Mesenchymal stem cell (in vitro differentiated cells and primary cell): ENCODE measurements around the gene CORT.

Experiments
- DNase-seq: peaks from one replicate; pipeline ENCODE4 v3.0.0-alpha.2; 2013
- H2AFZ ChIP-seq: one replicate; pipeline ENCODE4 v1.6.1; 2013; ENCODE audit warnings: low read depth, mild to moderate bottlenecking, control low read depth, inconsistent platforms, low read length, moderate library complexity
- H2AK5ac ChIP-seq: 2 replicates; pipeline ENCODE4 v1.6.1; 2013; ENCODE audit warnings: low read length, moderate library complexity, mild to moderate bottlenecking, inconsistent platforms; ENCODE audit not compliant: severe bottlenecking
- H2BK120ac ChIP-seq: one replicate; pipeline ENCODE4 v1.6.1; 2013; ENCODE audit warnings: low read depth, mild to moderate bottlenecking, inconsistent platforms, low read length, moderate library complexity
- H2BK12ac ChIP-seq, 2 experiments: one replicate each; pipeline ENCODE4 v1.6.1; 2013; ENCODE audit warnings: inconsistent platforms in 2 of 2, low read length in 2 of 2, mild to moderate bottlenecking in 2 of 2, moderate library complexity in 2 of 2, control low read depth in 1 of 2
- H2BK15ac ChIP-seq: one replicate; pipeline ENCODE4 v1.6.1; 2013; ENCODE audit warnings: mild to moderate bottlenecking, low read depth, inconsistent platforms; ENCODE audit not compliant: poor library complexity, severe bottlenecking
- H2BK5ac ChIP-seq: 2 replicates; pipeline ENCODE4 v1.6.1; 2013; ENCODE audit warnings: low read depth, mild to moderate bottlenecking, low read length, control low read depth, inconsistent platforms; ENCODE audit not compliant: poor library complexity, severe bottlenecking
- H3K14ac ChIP-seq, 2 experiments: one replicate each; pipeline ENCODE4 v1.6.1; 2013; ENCODE audit warnings: inconsistent platforms in 2 of 2, low read length in 2 of 2, control low read depth in 1 of 2, mild to moderate bottlenecking in 1 of 2, moderate library complexity in 1 of 2
- H3K18ac ChIP-seq, 2 experiments: one replicate each; pipeline ENCODE4 v1.6.1; 2013; ENCODE audit warnings: inconsistent platforms in 2 of 2, low read length in 2 of 2, control low read depth in 1 of 2, low read depth in 1 of 2, mild to moderate bottlenecking in 1 of 2
- H3K23ac ChIP-seq, 2 experiments: one replicate each; pipeline ENCODE4 v1.6.1; 2013; ENCODE audit warnings: inconsistent platforms in 2 of 2, low read length in 2 of 2, mild to moderate bottlenecking in 2 of 2, moderate library complexity in 2 of 2, control low read depth in 1 of 2
- H3K27ac ChIP-seq: 2 replicates; pipeline ENCODE4 v1.5.1; 2013; ENCODE audit warnings: mild to moderate bottlenecking, moderate library complexity, low read length, control low read depth, inconsistent platforms; ENCODE audit not compliant: poor library complexity, severe bottlenecking
- H3K27me3 ChIP-seq, 2 experiments: 2 replicates each; pipeline versions ENCODE4 v1.6.1 to v1.7.0; 2013; ENCODE audit warnings: low read length in 2 of 2, mild to moderate bottlenecking in 2 of 2, moderate library complexity in 2 of 2, control low read depth in 1 of 2, inconsistent platforms in 1 of 2; ENCODE audit not compliant: control insufficient read depth in 1 of 2, insufficient read depth in 1 of 2
- H3K36me3 ChIP-seq, 2 experiments: 2 replicates each; pipeline versions ENCODE4 v1.6.1 to v1.7.0; 2013; ENCODE audit warnings: low read length in 2 of 2, control low read depth in 1 of 2, inconsistent platforms in 1 of 2, low read depth in 1 of 2, mild to moderate bottlenecking in 1 of 2; ENCODE audit not compliant: insufficient read depth in 2 of 2, control insufficient read depth in 1 of 2
- H3K4ac ChIP-seq, 2 experiments: one replicate each; pipeline ENCODE4 v1.6.1; 2013; ENCODE audit warnings: inconsistent platforms in 2 of 2, low read length in 2 of 2, mild to moderate bottlenecking in 2 of 2, moderate library complexity in 2 of 2, control low read depth in 1 of 2, low read depth in 1 of 2
- H3K4me1 ChIP-seq: 2 replicates; pipeline ENCODE4 v1.6.1; 2013; ENCODE audit warnings: low read depth, low read length, control low read depth; ENCODE audit not compliant: control insufficient read depth, insufficient read depth
- H3K4me2 ChIP-seq: 2 replicates; pipeline ENCODE4 v1.6.1; 2013; ENCODE audit warnings: low read length, mild to moderate bottlenecking, inconsistent platforms; ENCODE audit not compliant: poor library complexity, severe bottlenecking
- H3K4me3 ChIP-seq, 2 experiments: 2 replicates each; pipeline versions ENCODE4 v1.5.1 to v1.7.0; 2013; ENCODE audit warnings: low read length in 2 of 2, mild to moderate bottlenecking in 2 of 2, control low read depth in 1 of 2, low read depth in 1 of 2; ENCODE audit not compliant: insufficient read depth in 1 of 2
- H3K79me1 ChIP-seq: replicated peaks from 2 replicates; pipeline ENCODE4 v1.6.1; 2013; ENCODE audit warnings: mild to moderate bottlenecking, control low read depth, low read length, inconsistent platforms; ENCODE audit not compliant: poor library complexity, severe bottlenecking
- H3K9ac ChIP-seq: 2 replicates; pipeline ENCODE4 v1.7.0; 2013; ENCODE audit warnings: mild to moderate bottlenecking, low read length, moderate library complexity
- H3K9me3 ChIP-seq: 2 replicates; pipeline ENCODE4 v1.7.0; 2013; ENCODE audit warnings: mild to moderate bottlenecking, low read length; ENCODE audit not compliant: control insufficient read depth
- H4K8ac ChIP-seq: one replicate; pipeline ENCODE4 v1.6.1; 2013; ENCODE audit warnings: inconsistent platforms, mild to moderate bottlenecking, low read length, moderate library complexity
- H4K91ac ChIP-seq: one replicate; pipeline ENCODE4 v1.6.1; 2013; ENCODE audit warnings: mild to moderate bottlenecking, low read length, inconsistent platforms
- whole genome bisulfite sequencing: methylation state at CpG from one replicate; pipeline ENCODE4 v1.1.7; 2013; ENCODE audit warnings: mixed read lengths; 5-methylcytosine and 5-hydroxymethylcytosine counted together

CORT gene

GRCh38 chr1:10470043-10470442 is 20.2 kb downstream of the CORT start:
- no peak overlapping the region for H3K4me2 ChIP-seq
- H3K4me3 ChIP-seq = no peak overlapping the region
- H3K9me3 ChIP-seq = no peaks in the 10 kb centered on the region
- no peak overlapping the region for H4K8ac ChIP-seq
- no peak for DNase-seq
- peaks cover 3% of the 10 kb centered on the region for H3K4me1 ChIP-seq
- no peaks in the 10 kb centered on the region for H3K27me3 ChIP-seq
- no peak overlapping the region for H2AK5ac ChIP-seq
- WGBS = no CpG with 5 or more reads among the region's 4 CpGs
- H3K79me1 ChIP-seq = peaks cover 10% of the 10 kb centered on the region
- H3K4ac ChIP-seq = no peak overlapping the region
- no peak overlapping the region for H2BK15ac ChIP-seq
- no peak overlapping the region for H3K18ac ChIP-seq
- no peak overlapping the region for H2AFZ ChIP-seq
- no peak overlapping the region for H3K9ac ChIP-seq
- no peak overlapping the region for H2BK12ac ChIP-seq
- H3K23ac ChIP-seq = no peak overlapping the region
- H3K36me3 ChIP-seq = peaks cover 20 to 33% of the 10 kb centered on the region in 2 experiments
- no peak overlapping the region for H2BK5ac ChIP-seq
- H4K91ac ChIP-seq = no peak overlapping the region
- H3K27ac ChIP-seq = no peak overlapping the region
- no peak overlapping the region for H2BK120ac ChIP-seq
- no peak overlapping the region for H3K14ac ChIP-seq

GRCh38 chr1:10471411-10472219 is 21.8 kb downstream of the CORT start:
- H3K27me3 ChIP-seq = no peaks in the 10 kb centered on the region
- no peak overlapping the region for H2AK5ac ChIP-seq

GRCh38 chr1:10472220-10473144 is 22.7 kb downstream of the CORT start, which contains the start of gene DFFA:
TSS of gene DFFA (minus strand) at chr1:10472529. CDS start at chr1:10472458, 71 bp downstream.
- 2% methylated on average over 55 of the region's 59 CpGs for WGBS

More at GRCh38 chr1:10471411-10472219, 21.8 kb downstream of the CORT start:
- Histone ChIP-seq H3K4ac (peak overlapping the region in 1 of 2 experiments; percentile 24), H4K91ac (peak overlapping the region; percentile 18), H3K23ac (peak overlapping the region in 1 of 2 experiments; percentile 23), H2BK5ac (no peak overlapping the region), H4K8ac (peak overlapping the region; percentile 75), H2BK12ac (no peak overlapping the region), H3K9me3 (no peaks in the 10 kb centered on the region), H3K18ac (peak overlapping the region in 1 of 2 experiments; percentile 26), H3K4me2 (peak overlapping the region; percentile 80), H3K36me3 (peaks cover 4 to 24% of the 10 kb centered on the region in 2 experiments), H3K14ac (no peak overlapping the region), H2BK15ac (no peak overlapping the region), H3K79me1 (peaks cover 15% of the 10 kb centered on the region), H2BK120ac (no peak overlapping the region), H3K27ac (peak overlapping the region; percentile 15), H3K4me1 (peaks cover 5% of the 10 kb centered on the region), H3K4me3 (peak overlapping the region; percentile 68 to 86), H2AFZ (peak overlapping the region; percentile 79), H3K9ac (peak overlapping the region; percentile 78)
- no peak for DNase-seq
- WGBS = under 1% methylated on average over 22 of the region's 23 CpGs

More at GRCh38 chr1:10472220-10473144, 22.7 kb downstream of the CORT start, which contains the start of gene DFFA:
- peaks cover 18% of the 10 kb centered on the region for H3K79me1 ChIP-seq
- H3K36me3 ChIP-seq = peaks cover 3 to 18% of the 10 kb centered on the region in 2 experiments
- H3K27me3 ChIP-seq = no peaks in the 10 kb centered on the region
- peak within 1 kb of the TSS; percentile 15 for H3K27ac ChIP-seq
- no peak within 1 kb of the TSS for H3K14ac ChIP-seq
- H3K9ac ChIP-seq = peak within 1 kb of the TSS; percentile 78
- peak; percentile 97 for DNase-seq
- H4K8ac ChIP-seq = peak within 1 kb of the TSS; percentile 75
- H3K4me2 ChIP-seq = peak within 1 kb of the TSS; percentile 80
- H3K23ac ChIP-seq = peak within 1 kb of the TSS in 1 of 2 experiments; percentile 23
- peaks cover 5% of the 10 kb centered on the region for H3K4me1 ChIP-seq
- H3K4me3 ChIP-seq = peak within 1 kb of the TSS; percentile 68 to 86
- H3K4ac ChIP-seq = peak within 1 kb of the TSS in 1 of 2 experiments; percentile 24
- no peak within 1 kb of the TSS for H2BK5ac ChIP-seq
- H2BK15ac ChIP-seq = peak within 1 kb of the TSS; percentile 92
- no peaks in the 10 kb centered on the region for H3K9me3 ChIP-seq
- peak within 1 kb of the TSS in 1 of 2 experiments; percentile 26 for H3K18ac ChIP-seq
- H2BK12ac ChIP-seq = no peak within 1 kb of the TSS
- no peak within 1 kb of the TSS for H2BK120ac ChIP-seq
- peak within 1 kb of the TSS; percentile 78 for H4K91ac ChIP-seq
- H2AK5ac ChIP-seq = no peak within 1 kb of the TSS
- H2AFZ ChIP-seq = peak within 1 kb of the TSS; percentile 79
